HFF-Myc (cell line): Measurements from ENCODE around the gene DNM2.

ENCODE experiments used
- DNase-seq: peaks from one replicate; pipeline ENCODE4 v3.0.0-alpha.2; 2011; ENCODE audit warnings: low read depth; ENCODE audit errors: extremely low read depth
- H3K4me3 ChIP-seq: replicated peaks from 2 replicates; pipeline ENCODE4 v1.5.1; 2011; ENCODE audit warnings: low read depth, mild to moderate bottlenecking, control low read depth, low read length
- TF ChIP-seq, protein P1 (sequence below): IDR thresholded peaks from 2 replicates; pipeline ENCODE4 v1.5.1; 2012; ENCODE audit warnings: mild to moderate bottlenecking, low read depth, low read length, control low read depth; ENCODE audit errors: missing control alignments

DNM2 gene

DNA sequence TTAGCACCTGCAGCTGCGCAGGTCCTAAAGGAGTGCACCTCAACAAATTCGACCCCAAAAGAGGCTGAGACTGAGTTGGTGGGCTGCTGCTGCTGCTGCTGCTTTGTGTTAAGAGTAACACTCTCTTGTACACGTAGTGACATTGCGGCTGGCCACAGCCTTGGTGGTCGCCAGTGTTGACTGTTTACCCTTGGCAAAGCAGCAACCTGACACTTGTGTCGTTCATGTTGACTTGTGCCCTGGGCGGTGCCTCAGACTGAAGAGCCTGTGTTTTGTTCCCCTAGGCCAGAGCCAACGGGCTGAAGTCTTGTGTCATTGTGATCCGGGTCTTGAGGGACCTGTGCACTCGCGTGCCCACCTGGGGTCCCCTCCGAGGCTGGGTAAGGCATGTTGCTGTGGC, 39.1 kb upstream of the DNM2 start:
- no peak for DNase-seq
- no peak overlapping the region for H3K4me3 ChIP-seq
- TF ChIP-seq, protein P1, sequence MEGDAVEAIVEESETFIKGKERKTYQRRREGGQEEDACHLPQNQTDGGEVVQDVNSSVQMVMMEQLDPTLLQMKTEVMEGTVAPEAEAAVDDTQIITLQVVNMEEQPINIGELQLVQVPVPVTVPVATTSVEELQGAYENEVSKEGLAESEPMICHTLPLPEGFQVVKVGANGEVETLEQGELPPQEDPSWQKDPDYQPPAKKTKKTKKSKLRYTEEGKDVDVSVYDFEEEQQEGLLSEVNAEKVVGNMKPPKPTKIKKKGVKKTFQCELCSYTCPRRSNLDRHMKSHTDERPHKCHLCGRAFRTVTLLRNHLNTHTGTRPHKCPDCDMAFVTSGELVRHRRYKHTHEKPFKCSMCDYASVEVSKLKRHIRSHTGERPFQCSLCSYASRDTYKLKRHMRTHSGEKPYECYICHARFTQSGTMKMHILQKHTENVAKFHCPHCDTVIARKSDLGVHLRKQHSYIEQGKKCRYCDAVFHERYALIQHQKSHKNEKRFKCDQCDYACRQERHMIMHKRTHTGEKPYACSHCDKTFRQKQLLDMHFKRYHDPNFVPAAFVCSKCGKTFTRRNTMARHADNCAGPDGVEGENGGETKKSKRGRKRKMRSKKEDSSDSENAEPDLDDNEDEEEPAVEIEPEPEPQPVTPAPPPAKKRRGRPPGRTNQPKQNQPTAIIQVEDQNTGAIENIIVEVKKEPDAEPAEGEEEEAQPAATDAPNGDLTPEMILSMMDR = no peak

DNA sequence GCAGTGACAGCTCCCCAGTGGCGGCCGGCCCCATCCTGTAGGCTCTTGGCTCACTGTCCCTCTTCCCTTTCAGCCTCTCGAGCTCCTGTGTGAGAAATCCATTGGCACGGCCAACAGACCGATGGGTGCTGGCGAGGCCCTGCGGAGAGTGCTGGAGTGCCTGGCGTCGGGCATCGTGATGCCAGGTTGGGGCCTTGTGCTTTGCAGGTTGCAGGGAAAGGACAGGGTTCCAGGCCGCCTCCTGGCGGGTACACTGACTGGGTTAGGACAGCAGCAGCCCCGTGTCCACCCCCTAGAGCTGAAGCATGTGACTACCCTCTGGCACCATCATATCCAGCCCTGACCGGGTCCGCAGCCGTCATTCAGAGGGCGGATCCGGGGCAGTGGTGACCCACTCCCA, 38.1 kb upstream of the DNM2 start:
- no peak overlapping the region for H3K4me3 ChIP-seq
- DNase-seq = no peak
- TF ChIP-seq, protein P1 = no peak

DNA sequence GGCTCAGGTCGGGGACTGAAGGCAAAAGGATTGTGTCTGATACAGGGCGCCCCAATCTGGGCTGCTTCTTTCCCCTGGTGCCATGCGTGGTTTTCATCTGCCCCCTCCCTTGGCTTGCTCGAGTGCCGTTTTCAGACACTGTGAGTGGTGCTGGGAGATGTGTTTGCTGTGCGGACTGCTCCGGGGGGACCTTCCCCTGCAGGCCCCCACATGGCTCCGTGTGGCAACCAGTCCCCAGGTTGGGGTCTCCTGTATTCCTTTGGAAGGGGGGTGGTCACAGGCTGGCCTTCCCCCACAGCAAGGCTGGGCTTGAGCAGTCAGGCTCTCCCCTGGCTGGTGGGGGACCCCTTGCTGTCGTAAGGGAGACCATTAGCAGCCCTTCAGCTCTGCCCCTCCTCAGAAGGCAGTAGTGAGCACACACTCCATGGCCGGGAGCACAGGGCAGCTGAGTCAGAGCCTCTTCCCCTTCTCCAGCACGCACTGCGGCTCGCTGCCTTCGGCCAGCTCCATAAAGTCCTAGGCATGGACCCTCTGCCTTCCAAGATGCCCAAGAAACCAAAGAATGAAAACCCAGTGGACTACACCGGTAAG, 37.2 kb upstream of the DNM2 start:
- DNase-seq = no peak
- TF ChIP-seq, protein P1 = no peak
- no peak overlapping the region for H3K4me3 ChIP-seq

GRCh38 chr19:10681658-10682057, 36.2 kb upstream of the DNM2 start:
- DNase-seq = no peak
- no peak overlapping the region for H3K4me3 ChIP-seq
- TF ChIP-seq, protein P1 = no peak

DNA sequence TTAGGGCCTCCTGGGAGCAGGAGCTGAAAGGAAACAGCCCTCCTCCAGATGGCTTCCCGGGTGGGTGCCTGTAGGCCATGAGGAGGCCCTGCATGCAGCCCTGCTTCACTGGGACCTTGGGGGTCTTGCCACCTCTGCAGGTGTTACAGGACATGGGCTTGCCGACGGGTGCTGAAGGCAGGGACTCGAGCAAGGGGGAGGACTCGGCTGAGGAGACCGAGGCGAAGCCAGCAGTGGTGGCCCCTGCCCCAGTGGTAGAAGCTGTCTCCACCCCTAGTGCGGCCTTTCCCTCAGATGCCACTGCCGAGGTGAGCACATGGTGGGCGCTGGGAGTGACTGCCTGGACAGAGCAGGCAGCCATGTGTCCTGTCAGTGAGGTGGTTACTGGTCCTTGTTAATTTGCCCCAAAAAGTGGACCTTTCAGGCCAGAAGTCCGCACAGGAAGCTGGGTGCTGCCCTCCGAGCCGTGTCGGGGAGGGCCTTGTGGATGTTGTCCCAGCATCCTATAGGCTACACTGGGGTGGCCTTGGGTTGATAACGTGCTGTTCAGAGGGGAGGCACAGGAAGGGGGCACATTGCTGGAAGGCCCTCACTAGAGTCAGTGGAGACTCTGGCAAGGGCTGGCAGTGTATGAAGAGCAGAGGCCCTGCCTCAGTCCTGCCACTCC, 35.3 kb upstream of the DNM2 start:
- no peak for DNase-seq
- TF ChIP-seq, protein P1 = no peak
- H3K4me3 ChIP-seq = no peak overlapping the region

- H3K4me3 ChIP-seq = no peak overlapping the region
- TF ChIP-seq, protein P1 = no peak
- no peak for DNase-seq
Observed at GRCh38 chr19:10683064-10683426, 34.8 kb upstream of the DNM2 start.

DNA sequence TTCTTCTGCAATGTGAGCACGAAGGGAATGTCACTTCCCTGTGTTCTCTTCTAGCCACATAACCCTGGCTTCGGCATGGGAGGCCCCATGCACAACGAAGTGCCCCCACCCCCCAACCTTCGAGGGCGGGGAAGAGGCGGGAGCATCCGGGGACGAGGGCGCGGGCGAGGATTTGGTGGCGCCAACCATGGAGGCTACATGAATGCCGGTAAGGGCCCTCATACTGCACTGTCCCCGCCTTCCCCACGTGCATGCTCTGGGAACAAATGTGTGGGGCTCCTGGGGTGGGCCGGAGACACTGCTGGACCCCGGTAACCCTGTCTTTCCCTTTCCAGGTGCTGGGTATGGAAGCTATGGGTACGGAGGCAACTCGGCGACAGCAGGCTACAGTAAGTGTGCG, 34.3 kb upstream of the DNM2 start:
- DNase-seq = no peak
- no peak overlapping the region for H3K4me3 ChIP-seq
- TF ChIP-seq, protein P1 = no peak
